ENCODE measurements around the gene TRIML1. TPM values are rescaled to one million over a fixed set of nuclear protein-coding genes. Genes with fewer than 3 reads are reported as not detected.

The TRIML1 gene
- total RNA-seq (not detected), total RNA-seq (0 to 0.09 (median 0) reads per million in 29 experiments)
- total RNA-seq (2013) = not detected

- ChIA-PET CTCF (no interaction called here), POLR2A (no interaction called here)
- H3K9me3 ChIP-seq = no peaks in the 10 kb centered on the region
- DNase-seq = no peak
- 100% methylated on average over 3 of the region's 3 CpGs for WGBS (ENCODE audit: insufficient coverage)
- Mint-ChIP-seq H3K9me3 (peaks cover 3 to 18% (median 4%) of the 10 kb centered on the region in 3 donors), H3K27me3 (no peaks in the 10 kb centered on the region), H3K4me1 (no peaks in the 10 kb centered on the region), H3K4me3 (no peak within 1 kb of the TSS), H3K27ac (no peak within 1 kb of the TSS), H3K36me3 (no peaks in the 10 kb centered on the region)
- H3K4me3 ChIP-seq (ENCODE audit: control insufficient read depth in 1 of 2, extremely low read depth in 1 of 2, low read length in 1 of 2) = no peak within 1 kb of the TSS
- ATAC-seq (replicated peaks in 1 of 4) = no peak
- H3K4me1 ChIP-seq (ENCODE audit: control insufficient read depth in 1 of 2, extremely low read depth in 1 of 2, insufficient read depth in 2 of 2, low read length in 2 of 2) = no peaks in the 10 kb centered on the region
- H3K36me3 ChIP-seq (ENCODE audit: control insufficient read depth in 2 of 2, extremely low read depth in 1 of 2, insufficient read depth in 1 of 2, low read length in 1 of 2) = no peaks in the 10 kb centered on the region
- H3K27me3 ChIP-seq (replicated peaks in 1 of 2; ENCODE audit: control insufficient read depth in 2 of 2, extremely low read depth in 1 of 2, insufficient read depth in 2 of 2, low read length in 1 of 2) = no peaks in the 10 kb centered on the region
- no peak within 1 kb of the TSS for H3K27ac ChIP-seq (ENCODE audit: low read length)
These were observed at the start of gene TRIML1 for GRCh38 chr4:188139141-188139540. Gene TRIML1, plus strand, starts transcription at chr4:188139441. Its CDS starts 118 bp downstream, at chr4:188139559.

- Mint-ChIP-seq H3K27ac (no peak overlapping the region), H3K4me1 (no peaks in the 10 kb centered on the region), H3K36me3 (no peaks in the 10 kb centered on the region), H3K4me3 (no peak overlapping the region), H3K27me3 (no peaks in the 10 kb centered on the region), H3K9me3 (peaks cover 17 to 30% (median 26%) of the 10 kb centered on the region in 3 donors)
- WGBS (ENCODE audit: insufficient coverage) = 72% methylated on average over 3 of the region's 3 CpGs
- H3K9me3 ChIP-seq = no peaks in the 10 kb centered on the region
- H3K4me1 ChIP-seq (ENCODE audit: control insufficient read depth in 1 of 2, extremely low read depth in 1 of 2, insufficient read depth in 2 of 2, low read length in 2 of 2) = no peaks in the 10 kb centered on the region
- ATAC-seq (replicated peaks in 1 of 4) (no peak), DNase-seq (no peak)
- ChIA-PET CTCF (no interaction called here), POLR2A (no interaction called here)
- no peaks in the 10 kb centered on the region for H3K36me3 ChIP-seq (ENCODE audit: control insufficient read depth in 2 of 2, extremely low read depth in 1 of 2, insufficient read depth in 1 of 2, low read length in 1 of 2)
- no peak overlapping the region for H3K4me3 ChIP-seq (ENCODE audit: control insufficient read depth in 1 of 2, extremely low read depth in 1 of 2, low read length in 1 of 2)
- no peak overlapping the region for H3K27ac ChIP-seq (ENCODE audit: low read length)
- H3K27me3 ChIP-seq (replicated peaks in 1 of 2; ENCODE audit: control insufficient read depth in 2 of 2, extremely low read depth in 1 of 2, insufficient read depth in 2 of 2, low read length in 1 of 2) = no peaks in the 10 kb centered on the region
These were observed 46.4 kb upstream of the TRIML1 start for GRCh38 chr4:188092824-188093223.

GRCh38 chr4:188106454-188106853, 32.8 kb upstream of the TRIML1 start:
- WGBS (ENCODE audit: insufficient coverage) = 96% methylated on average over 40 of the region's 40 CpGs

GRCh38 chr4:188107931-188108843, 31.1 kb upstream of the TRIML1 start:
- H3K36me3 ChIP-seq (ENCODE audit: control insufficient read depth in 2 of 2, extremely low read depth in 1 of 2, insufficient read depth in 1 of 2, low read length in 1 of 2) = no peaks in the 10 kb centered on the region
- H3K4me3 Mint-ChIP-seq = no peak overlapping the region
- H3K27me3 ChIP-seq (replicated peaks in 1 of 2; ENCODE audit: control insufficient read depth in 2 of 2, extremely low read depth in 1 of 2, insufficient read depth in 2 of 2, low read length in 1 of 2) = no peaks in the 10 kb centered on the region
- no peak overlapping the region for H3K4me3 ChIP-seq (ENCODE audit: control insufficient read depth in 1 of 2, extremely low read depth in 1 of 2, low read length in 1 of 2)
- CTCF ChIA-PET = no interaction called here
- no peak for DNase-seq
- H3K27ac Mint-ChIP-seq = no peak overlapping the region
- H3K27me3 Mint-ChIP-seq = no peaks in the 10 kb centered on the region
- H3K36me3 Mint-ChIP-seq = no peaks in the 10 kb centered on the region
- peaks cover 10 to 17% (median 11%) of the 10 kb centered on the region in 3 donors for H3K9me3 Mint-ChIP-seq
- H3K27ac ChIP-seq (ENCODE audit: low read length) = no peak overlapping the region
- no peaks in the 10 kb centered on the region for H3K4me1 Mint-ChIP-seq
- no peaks in the 10 kb centered on the region for H3K9me3 ChIP-seq
- WGBS (ENCODE audit: insufficient coverage) = 39% methylated on average over 8 of the region's 10 CpGs
- ATAC-seq (replicated peaks in 1 of 4) = no peak
- POLR2A ChIA-PET = no interaction called here
- H3K4me1 ChIP-seq (ENCODE audit: control insufficient read depth in 1 of 2, extremely low read depth in 1 of 2, insufficient read depth in 2 of 2, low read length in 2 of 2) = no peaks in the 10 kb centered on the region

More at GRCh38 chr4:188106454-188106853, 32.8 kb upstream of the TRIML1 start:
- Mint-ChIP-seq H3K36me3 (no peaks in the 10 kb centered on the region), H3K27ac (no peak overlapping the region), H3K4me3 (no peak overlapping the region), H3K27me3 (no peaks in the 10 kb centered on the region), H3K4me1 (no peaks in the 10 kb centered on the region), H3K9me3 (peaks cover 10 to 17% (median 14%) of the 10 kb centered on the region in 3 donors)
- ATAC-seq (replicated peaks in 1 of 4) (no peak), DNase-seq (no peak)
- no peaks in the 10 kb centered on the region for H3K9me3 ChIP-seq
- ChIA-PET CTCF (no interaction called here), POLR2A (no interaction called here)
- H3K4me3 ChIP-seq (ENCODE audit: control insufficient read depth in 1 of 2, extremely low read depth in 1 of 2, low read length in 1 of 2) = no peak overlapping the region
- H3K27me3 ChIP-seq (replicated peaks in 1 of 2; ENCODE audit: control insufficient read depth in 2 of 2, extremely low read depth in 1 of 2, insufficient read depth in 2 of 2, low read length in 1 of 2) = no peaks in the 10 kb centered on the region
- no peaks in the 10 kb centered on the region for H3K4me1 ChIP-seq (ENCODE audit: control insufficient read depth in 1 of 2, extremely low read depth in 1 of 2, insufficient read depth in 2 of 2, low read length in 2 of 2)
- no peaks in the 10 kb centered on the region for H3K36me3 ChIP-seq (ENCODE audit: control insufficient read depth in 2 of 2, extremely low read depth in 1 of 2, insufficient read depth in 1 of 2, low read length in 1 of 2)
- H3K27ac ChIP-seq (ENCODE audit: low read length) = no peak overlapping the region

- no peak within 1 kb of the TSS for H3K27ac Mint-ChIP-seq
- POLR2A ChIA-PET = no interaction called here
- DNase-seq (no peak), ATAC-seq (replicated peaks in 1 of 4) (no peak)
- H3K27me3 Mint-ChIP-seq = no peaks in the 10 kb centered on the region
- H3K36me3 ChIP-seq (ENCODE audit: control insufficient read depth in 2 of 2, extremely low read depth in 1 of 2, insufficient read depth in 1 of 2, low read length in 1 of 2) = no peaks in the 10 kb centered on the region
- H3K4me3 Mint-ChIP-seq = no peak within 1 kb of the TSS
- H3K4me1 ChIP-seq (ENCODE audit: control insufficient read depth in 1 of 2, extremely low read depth in 1 of 2, insufficient read depth in 2 of 2, low read length in 2 of 2) = no peaks in the 10 kb centered on the region
- no peaks in the 10 kb centered on the region for H3K4me1 Mint-ChIP-seq
- no peak within 1 kb of the TSS for H3K27ac ChIP-seq (ENCODE audit: low read length)
- peaks cover 10 to 17% (median 12%) of the 10 kb centered on the region in 3 donors for H3K9me3 Mint-ChIP-seq
- H3K4me3 ChIP-seq (ENCODE audit: control insufficient read depth in 1 of 2, extremely low read depth in 1 of 2, low read length in 1 of 2) = no peak within 1 kb of the TSS
- no peaks in the 10 kb centered on the region for H3K27me3 ChIP-seq (replicated peaks in 1 of 2; ENCODE audit: control insufficient read depth in 2 of 2, extremely low read depth in 1 of 2, insufficient read depth in 2 of 2, low read length in 1 of 2)
- 43% methylated on average over 4 of the region's 11 CpGs for WGBS (ENCODE audit: insufficient coverage)
- H3K9me3 ChIP-seq = no peaks in the 10 kb centered on the region
- H3K36me3 Mint-ChIP-seq = no peaks in the 10 kb centered on the region
- CTCF ChIA-PET = no interaction called here
These were observed 30.0 kb upstream of the TRIML1 start, which contains the start of gene TRIML2 for GRCh38 chr4:188109157-188109755. Gene TRIML2, minus strand, starts transcription at chr4:188109603. Its CDS starts 4,235 bp downstream, at chr4:188105368.

GRCh38 chr4:188110036-188110435, 29.2 kb upstream of the TRIML1 start:
- no peaks in the 10 kb centered on the region for H3K4me1 ChIP-seq (ENCODE audit: control insufficient read depth in 1 of 2, extremely low read depth in 1 of 2, insufficient read depth in 2 of 2, low read length in 2 of 2)
- no peak overlapping the region for H3K4me3 Mint-ChIP-seq
- ChIA-PET CTCF (no interaction called here), POLR2A (no interaction called here)
- no peaks in the 10 kb centered on the region for H3K36me3 Mint-ChIP-seq
- H3K36me3 ChIP-seq (ENCODE audit: control insufficient read depth in 2 of 2, extremely low read depth in 1 of 2, insufficient read depth in 1 of 2, low read length in 1 of 2) = no peaks in the 10 kb centered on the region
- H3K4me3 ChIP-seq (ENCODE audit: control insufficient read depth in 1 of 2, extremely low read depth in 1 of 2, low read length in 1 of 2) = no peak overlapping the region
- peaks cover 10 to 14% (median 13%) of the 10 kb centered on the region in 3 donors for H3K9me3 Mint-ChIP-seq
- H3K27ac Mint-ChIP-seq = no peak overlapping the region
- no peak overlapping the region for H3K27ac ChIP-seq (ENCODE audit: low read length)
- H3K4me1 Mint-ChIP-seq = no peaks in the 10 kb centered on the region
- ATAC-seq (replicated peaks in 1 of 4) (no peak), DNase-seq (no peak)
- no peaks in the 10 kb centered on the region for H3K27me3 ChIP-seq (replicated peaks in 1 of 2; ENCODE audit: control insufficient read depth in 2 of 2, extremely low read depth in 1 of 2, insufficient read depth in 2 of 2, low read length in 1 of 2)
- WGBS (ENCODE audit: insufficient coverage) = 40% methylated on average over 1 of the region's 3 CpGs
- H3K27me3 Mint-ChIP-seq = no peaks in the 10 kb centered on the region
- no peaks in the 10 kb centered on the region for H3K9me3 ChIP-seq
